ENCODE results near the gene NOSIP. TPM values are rescaled to one million over a fixed set of nuclear protein-coding genes. Genes with fewer than 3 reads are reported as not detected.

The NOSIP gene, protein sequence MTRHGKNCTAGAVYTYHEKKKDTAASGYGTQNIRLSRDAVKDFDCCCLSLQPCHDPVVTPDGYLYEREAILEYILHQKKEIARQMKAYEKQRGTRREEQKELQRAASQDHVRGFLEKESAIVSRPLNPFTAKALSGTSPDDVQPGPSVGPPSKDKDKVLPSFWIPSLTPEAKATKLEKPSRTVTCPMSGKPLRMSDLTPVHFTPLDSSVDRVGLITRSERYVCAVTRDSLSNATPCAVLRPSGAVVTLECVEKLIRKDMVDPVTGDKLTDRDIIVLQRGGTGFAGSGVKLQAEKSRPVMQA
- total RNA-seq (10 to 100 TPM; 40.8 to 45.0 TPM), polyA plus RNA-seq (ENCODE audit: insufficient read length in 6 of 6) (10 to 100 TPM; 56.6 to 67.9 (median 63.6) TPM)
- long read RNA-seq, donor 1, transcript NOSIP-204 (9 exons, 1,005 nt), result major isoform, 16 of 85 reads
- long read RNA-seq, donor 1, partial matches to known transcripts, result 44 of 85 reads
- long read RNA-seq, donor 1, other reads (novel, unspliced or antisense), result 23 of 85 reads
- long read RNA-seq, donor 2, transcript NOSIP-204 (9 exons, 1,005 nt), result major isoform, 15 of 75 reads
- long read RNA-seq, donor 2, partial matches to known transcripts, result 59 of 75 reads
- long read RNA-seq, donor 2, other reads (novel, unspliced or antisense), result 0 of 75 reads
- long read RNA-seq, donor 3, transcript NOSIP-204 (9 exons, 1,005 nt), result major isoform, 15 of 22 reads
- long read RNA-seq, donor 3, partial matches to known transcripts, result 5 of 22 reads
- long read RNA-seq, donor 3, other reads (novel, unspliced or antisense), result 0 of 22 reads
- long read RNA-seq, donor 4, transcript NOSIP-204 (9 exons, 1,005 nt), result major isoform, 55 of 79 reads
- long read RNA-seq, donor 4, transcript NOSIP-201 (9 exons, 1,000 nt), result minor isoform, 9 of 79 reads
- long read RNA-seq, donor 4, partial matches to known transcripts, result 4 of 79 reads
- long read RNA-seq, donor 4, other reads (novel, unspliced or antisense), result 11 of 79 reads
- long read RNA-seq, donor 5, transcript NOSIP-204 (9 exons, 1,005 nt), result major isoform, 22 of 61 reads
- long read RNA-seq, donor 5, partial matches to known transcripts, result 37 of 61 reads
- long read RNA-seq, donor 5, other reads (novel, unspliced or antisense), result 0 of 61 reads
- long read RNA-seq, donor 6, transcript NOSIP-204 (9 exons, 1,005 nt), result major isoform, 24 of 36 reads
- long read RNA-seq, donor 6, partial matches to known transcripts, result 9 of 36 reads
- long read RNA-seq, donor 6, other reads (novel, unspliced or antisense), result 0 of 36 reads
- long read RNA-seq, donor 7, transcript NOSIP-204 (9 exons, 1,005 nt), result major isoform, 8 of 8 reads
- long read RNA-seq, donor 7, partial matches to known transcripts, result 0 of 8 reads
- long read RNA-seq, donor 7, other reads (novel, unspliced or antisense), result 0 of 8 reads
- long read RNA-seq, donor 8, transcript NOSIP-204 (9 exons, 1,005 nt), result major isoform, 11 of 18 reads
- long read RNA-seq, donor 8, partial matches to known transcripts, result 7 of 18 reads
- long read RNA-seq, donor 8, other reads (novel, unspliced or antisense), result 0 of 18 reads
- long read RNA-seq, donor 9, result 0 reads
- long read RNA-seq, donor 10, transcript NOSIP-204 (9 exons, 1,005 nt), result major isoform, 89 of 128 reads
- long read RNA-seq, donor 10, transcript NOSIP-201 (9 exons, 1,000 nt), result minor isoform, 9 of 128 reads
- long read RNA-seq, donor 10, partial matches to known transcripts, result 9 of 128 reads
- long read RNA-seq, donor 10, other reads (novel, unspliced or antisense), result 21 of 128 reads
- long read RNA-seq, donor 11, result 0 reads
- long read RNA-seq, donor 12, transcript NOSIP-204 (9 exons, 1,005 nt), result major isoform, 13 of 47 reads
- long read RNA-seq, donor 12, partial matches to known transcripts, result 19 of 47 reads
- long read RNA-seq, donor 12, other reads (novel, unspliced or antisense), result 15 of 47 reads

DNA sequence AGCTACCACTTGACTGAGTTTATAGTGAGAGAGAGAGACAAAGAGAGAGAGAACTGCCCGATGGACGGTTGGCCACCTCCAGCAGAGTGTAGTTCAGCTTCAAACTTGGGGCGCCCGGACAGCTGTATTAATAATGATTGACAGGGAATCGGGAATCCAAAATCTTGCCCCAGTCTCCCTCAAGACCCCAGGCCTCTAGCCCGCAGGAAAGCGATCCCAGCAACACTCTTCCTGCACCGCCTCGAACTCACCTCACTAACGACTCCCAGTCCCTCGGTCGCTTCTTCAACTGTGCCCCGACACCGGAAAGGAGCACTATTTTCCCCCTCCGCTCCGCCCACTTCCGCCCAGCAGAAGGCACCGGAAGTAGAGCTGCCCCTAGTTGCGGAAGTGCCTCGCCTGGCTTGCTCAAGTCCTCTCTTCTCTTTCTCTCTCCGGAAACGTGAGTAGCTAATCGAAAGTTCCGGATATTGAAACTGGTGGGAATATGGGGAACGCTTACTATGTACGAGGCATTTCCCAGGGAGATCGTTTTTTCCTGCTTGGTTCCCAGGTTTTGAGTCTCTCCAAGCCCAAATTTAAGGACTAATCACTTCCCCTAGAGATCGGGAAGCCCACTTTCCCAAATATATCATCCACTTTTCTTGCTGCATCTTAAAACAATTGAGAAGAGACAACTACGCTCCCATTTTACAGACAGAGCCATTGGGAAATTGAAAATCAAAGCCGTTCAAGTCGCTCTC is at the start of gene NOSIP:
Gene NOSIP, minus strand, starts transcription at position 293 of the 743 bp plus-strand sequence. CDS start 19,865 bp downstream, outside the sequence.
- ATAC-seq, result peak; percentile 99
- intact Hi-C loops (cut with DNase I), result no loop called here
- peaks cover 0 to 11% of the 10 kb centered on the region in 2 donors for H3K36me3 ChIP-seq
- peak within 1 kb of the TSS; percentile 58 to 77 for H3K4me3 ChIP-seq
- no peaks in the 10 kb centered on the region for H3K27me3 ChIP-seq
- H3K27ac ChIP-seq, result peak within 1 kb of the TSS; percentile 36 to 80
- no peaks in the 10 kb centered on the region for H3K9me3 ChIP-seq
- peak; percentile 93 to 97 (median 96) for DNase-seq
- TF ChIP-seq, protein P1, sequence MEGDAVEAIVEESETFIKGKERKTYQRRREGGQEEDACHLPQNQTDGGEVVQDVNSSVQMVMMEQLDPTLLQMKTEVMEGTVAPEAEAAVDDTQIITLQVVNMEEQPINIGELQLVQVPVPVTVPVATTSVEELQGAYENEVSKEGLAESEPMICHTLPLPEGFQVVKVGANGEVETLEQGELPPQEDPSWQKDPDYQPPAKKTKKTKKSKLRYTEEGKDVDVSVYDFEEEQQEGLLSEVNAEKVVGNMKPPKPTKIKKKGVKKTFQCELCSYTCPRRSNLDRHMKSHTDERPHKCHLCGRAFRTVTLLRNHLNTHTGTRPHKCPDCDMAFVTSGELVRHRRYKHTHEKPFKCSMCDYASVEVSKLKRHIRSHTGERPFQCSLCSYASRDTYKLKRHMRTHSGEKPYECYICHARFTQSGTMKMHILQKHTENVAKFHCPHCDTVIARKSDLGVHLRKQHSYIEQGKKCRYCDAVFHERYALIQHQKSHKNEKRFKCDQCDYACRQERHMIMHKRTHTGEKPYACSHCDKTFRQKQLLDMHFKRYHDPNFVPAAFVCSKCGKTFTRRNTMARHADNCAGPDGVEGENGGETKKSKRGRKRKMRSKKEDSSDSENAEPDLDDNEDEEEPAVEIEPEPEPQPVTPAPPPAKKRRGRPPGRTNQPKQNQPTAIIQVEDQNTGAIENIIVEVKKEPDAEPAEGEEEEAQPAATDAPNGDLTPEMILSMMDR (IDR thresholded peaks at IDR 0.05), result no peak
- peaks cover 8 to 39% of the 10 kb centered on the region in 2 donors for H3K4me1 ChIP-seq

DNA sequence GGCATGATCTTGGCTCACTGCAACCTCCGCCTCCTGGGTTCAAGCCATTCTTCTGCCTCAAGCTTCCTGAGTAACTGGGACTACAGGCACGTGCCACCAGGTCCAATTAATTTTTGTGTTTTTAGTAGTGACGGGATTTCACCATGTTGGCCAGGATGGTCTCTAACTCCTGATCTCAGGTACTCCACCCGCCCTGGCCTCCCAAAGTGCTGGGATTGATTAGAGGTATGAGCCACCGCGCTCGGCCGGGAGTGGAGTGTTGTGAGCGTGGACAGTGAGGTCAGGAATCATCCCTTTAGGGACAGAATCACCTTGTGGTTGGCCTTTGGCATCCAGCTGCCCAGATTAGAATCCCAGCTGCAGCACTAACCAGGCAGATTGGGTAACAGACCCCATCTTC is 49.3 kb upstream of the NOSIP start:
- Histone ChIP-seq H3K4me1 (peaks cover 0 to 16% of the 10 kb centered on the region in 2 donors), H3K36me3 (peaks cover 0 to 34% of the 10 kb centered on the region in 2 donors), H3K27ac (no peak overlapping the region), H3K4me3 (no peak overlapping the region), H3K9me3 (no peaks in the 10 kb centered on the region), H3K27me3 (no peaks in the 10 kb centered on the region)
- ATAC-seq (no peak), DNase-seq (no peak)
- TF ChIP-seq, protein P1 (IDR thresholded peaks at IDR 0.05), result no peak
- intact Hi-C loops (cut with DNase I), result no loop called here

DNA sequence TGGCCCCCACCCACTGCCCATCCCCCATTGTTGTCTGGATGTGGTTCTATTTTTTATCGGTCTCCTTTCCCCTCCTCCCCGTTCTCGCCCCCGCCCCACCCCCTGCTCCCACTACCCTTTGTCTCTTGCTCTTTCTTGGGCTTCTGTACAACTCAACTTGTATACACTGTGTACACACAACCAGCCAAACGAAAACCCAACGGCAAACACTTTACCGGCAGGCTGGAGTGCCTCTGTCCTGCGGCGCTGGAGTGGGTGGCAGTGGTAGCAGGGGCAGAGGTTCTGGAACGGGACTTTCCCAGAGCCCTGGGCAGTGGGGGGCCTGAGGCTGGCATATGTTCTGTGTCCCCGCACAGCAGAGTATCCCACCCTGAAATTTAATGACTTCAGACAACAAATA is 45.9 kb upstream of the NOSIP start:
- H3K27ac ChIP-seq, result no peak overlapping the region
- peak; percentile 91 for ATAC-seq
- no peaks in the 10 kb centered on the region for H3K9me3 ChIP-seq

More for the DNA sequence above, 45.9 kb upstream of the NOSIP start:
- Histone ChIP-seq H3K36me3 (peaks cover 0 to 55% of the 10 kb centered on the region in 2 donors), H3K27me3 (no peaks in the 10 kb centered on the region), H3K4me3 (no peak overlapping the region), H3K4me1 (peaks cover 0 to 6% of the 10 kb centered on the region in 2 donors)
- TF ChIP-seq, protein P1 (IDR thresholded peaks at IDR 0.05), result no peak
- DNase-seq, result peak in 2 of 4 donors; percentile 58 to 62
- intact Hi-C loops (cut with DNase I), result no loop called here

Data from left lung (tissue), 14 donors.